GM21381 (cell line): ENCODE measurements around the gene HYAL1.
A peak's percentile ranks its signal among the peaks of the same experiment; 100 is the strongest.
"Not testable (repeated sequence)": the region's sequence is repeated elsewhere in the genome, so short reads cannot be mapped to it uniquely, and the experiment has no call there.

Experiments used
- ATAC-seq: cut with Tn5 transposase; IDR thresholded peaks from one replicate; pipeline ENCODE4 v1.9.1; 2021; ENCODE audit warnings: mild to moderate bottlenecking, moderate library complexity; ENCODE audit not compliant: unreplicated experiment

HYAL1 gene

DNA sequence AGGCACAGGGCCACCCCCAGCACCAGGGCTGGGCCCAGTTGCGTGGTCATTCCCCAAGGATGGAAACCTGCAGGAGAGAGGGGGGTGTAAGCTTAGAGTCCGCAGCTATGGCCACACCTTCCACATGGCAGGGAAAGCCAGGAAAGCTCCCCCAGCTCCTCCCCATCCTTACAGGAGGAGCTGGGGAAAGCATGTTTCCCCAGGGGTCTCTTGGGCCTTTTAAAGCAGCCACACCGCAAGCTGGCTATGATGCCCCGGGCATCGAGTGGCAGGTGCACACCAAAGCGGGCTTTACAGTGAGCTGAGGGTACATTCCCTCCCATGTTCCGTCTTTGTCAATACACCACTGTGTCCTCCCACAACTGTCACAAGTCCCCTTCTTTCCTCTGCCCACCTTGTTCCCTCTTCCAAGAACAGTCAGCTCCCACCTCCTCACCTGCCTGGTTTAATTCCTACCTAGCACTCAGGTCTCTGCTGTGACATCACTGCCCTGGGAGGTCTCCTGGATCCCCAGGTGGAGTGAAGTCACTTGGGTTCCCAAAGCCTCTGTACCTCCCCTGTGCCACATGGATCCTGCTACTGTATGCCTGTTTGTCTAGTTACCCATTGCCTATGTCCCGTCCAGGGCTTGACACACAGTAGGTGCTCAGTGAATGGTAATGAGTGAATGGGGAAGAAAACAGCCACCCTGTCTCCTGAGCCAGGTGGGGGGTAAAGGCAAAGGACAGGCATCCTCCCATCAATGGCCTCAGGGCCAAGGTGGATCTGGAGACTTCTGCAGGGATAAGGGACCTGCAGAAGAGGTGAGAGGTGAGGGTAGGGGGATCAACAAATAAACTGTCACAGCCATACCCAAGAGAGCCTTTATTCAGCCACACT, 7.6 kb downstream of the HYAL1 start:
- no peak for ATAC-seq

DNA sequence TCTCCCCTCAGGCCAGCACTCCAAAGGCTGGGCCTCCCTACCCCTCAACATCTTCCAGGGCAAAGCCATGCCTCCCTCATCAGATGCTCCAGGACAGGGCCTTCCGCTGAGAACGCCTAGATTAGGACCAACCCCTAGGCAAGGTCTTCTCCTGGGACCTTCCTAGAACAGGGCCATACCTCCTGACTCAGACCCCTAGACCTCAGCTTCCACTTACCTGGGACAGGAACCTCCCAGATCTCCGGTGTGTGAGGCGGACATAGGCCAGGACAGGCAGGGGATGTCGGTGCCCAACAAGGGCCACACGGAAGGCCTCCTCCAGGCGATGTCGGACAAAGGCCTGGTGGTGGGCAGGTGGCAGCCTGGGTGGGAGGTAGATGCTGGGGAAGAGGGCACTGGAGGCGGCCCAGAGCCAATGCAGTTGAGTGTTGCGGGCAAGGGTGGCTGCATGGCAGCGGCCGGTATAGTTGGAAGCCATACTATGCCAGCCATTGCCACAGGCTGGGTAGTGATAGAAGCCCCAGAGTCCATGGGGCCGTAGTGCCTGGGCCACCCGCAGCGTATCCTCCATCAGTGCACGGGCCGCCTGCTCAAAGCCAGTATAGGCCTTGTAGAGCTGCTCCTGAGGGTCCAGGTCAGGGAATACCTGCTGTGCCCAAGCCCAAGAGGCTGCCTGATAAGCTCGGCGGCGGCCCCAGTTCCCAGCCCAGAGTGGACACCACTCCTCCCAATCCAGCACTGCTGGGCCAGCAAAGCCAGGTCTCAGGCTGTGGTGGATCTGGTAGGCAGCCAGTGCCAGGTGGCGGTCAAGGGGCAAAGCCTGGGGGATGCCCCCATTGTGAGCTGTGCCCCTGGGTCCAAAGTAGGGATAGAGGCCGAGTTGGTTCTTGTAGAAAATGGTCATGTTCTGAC, 8.6 kb downstream of the HYAL1 start:
- no peak for ATAC-seq

DNA sequence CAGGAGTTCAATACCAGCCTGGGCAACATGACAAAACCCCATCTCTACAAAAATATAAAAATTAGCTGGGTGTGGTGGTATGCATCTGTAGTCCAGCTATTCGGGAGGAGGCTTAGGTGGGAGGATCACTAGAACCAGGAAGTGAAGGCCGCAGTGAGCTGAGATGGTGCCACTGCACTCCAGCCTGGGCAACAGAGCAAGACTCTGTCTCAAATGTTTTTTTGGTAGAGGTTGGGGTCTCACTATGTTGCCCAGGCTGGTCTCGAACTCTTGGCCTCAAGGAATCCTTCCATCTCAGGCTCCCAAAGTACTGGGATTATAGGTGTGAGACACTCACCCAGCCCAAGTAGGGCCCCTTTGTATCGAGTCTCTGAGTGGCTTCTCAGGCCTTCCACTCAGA, 9.3 kb downstream of the HYAL1 start:
- ATAC-seq: no peak

DNA sequence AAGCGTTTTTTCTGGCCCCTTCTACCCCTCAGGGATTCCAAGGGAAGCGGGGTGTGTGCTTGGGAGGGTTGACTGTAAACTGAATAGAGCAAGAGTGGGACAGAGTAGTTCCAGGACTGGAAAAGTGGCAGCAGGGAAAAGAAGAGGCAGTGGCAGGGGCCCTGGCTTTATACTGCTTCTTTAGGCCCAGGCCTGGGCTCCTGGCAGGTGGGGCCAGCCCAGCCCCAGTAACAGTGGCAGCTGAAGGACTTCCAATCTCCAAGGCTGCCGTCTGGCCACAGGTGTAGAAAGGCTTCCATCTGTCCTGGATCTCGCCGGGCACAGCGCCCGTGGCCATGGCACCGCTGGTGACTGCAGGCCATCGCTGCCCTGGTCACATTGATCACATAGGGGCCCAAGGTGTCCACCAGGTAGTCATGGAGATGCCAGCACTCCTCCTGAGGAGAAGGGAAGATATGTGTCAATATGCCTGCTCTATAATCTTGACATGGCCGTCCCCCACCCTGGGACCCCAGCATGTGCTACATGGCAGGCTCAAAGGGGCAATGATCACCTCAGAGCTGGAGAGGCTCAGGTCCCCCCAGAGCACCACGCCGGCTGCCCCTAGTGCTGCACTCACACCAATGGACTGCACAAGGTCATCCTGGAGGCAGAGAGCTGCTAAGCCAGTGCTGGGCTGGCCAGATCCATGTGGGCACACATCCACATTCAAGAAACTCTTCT, 10.1 kb downstream of the HYAL1 start:
- no peak for ATAC-seq

DNA sequence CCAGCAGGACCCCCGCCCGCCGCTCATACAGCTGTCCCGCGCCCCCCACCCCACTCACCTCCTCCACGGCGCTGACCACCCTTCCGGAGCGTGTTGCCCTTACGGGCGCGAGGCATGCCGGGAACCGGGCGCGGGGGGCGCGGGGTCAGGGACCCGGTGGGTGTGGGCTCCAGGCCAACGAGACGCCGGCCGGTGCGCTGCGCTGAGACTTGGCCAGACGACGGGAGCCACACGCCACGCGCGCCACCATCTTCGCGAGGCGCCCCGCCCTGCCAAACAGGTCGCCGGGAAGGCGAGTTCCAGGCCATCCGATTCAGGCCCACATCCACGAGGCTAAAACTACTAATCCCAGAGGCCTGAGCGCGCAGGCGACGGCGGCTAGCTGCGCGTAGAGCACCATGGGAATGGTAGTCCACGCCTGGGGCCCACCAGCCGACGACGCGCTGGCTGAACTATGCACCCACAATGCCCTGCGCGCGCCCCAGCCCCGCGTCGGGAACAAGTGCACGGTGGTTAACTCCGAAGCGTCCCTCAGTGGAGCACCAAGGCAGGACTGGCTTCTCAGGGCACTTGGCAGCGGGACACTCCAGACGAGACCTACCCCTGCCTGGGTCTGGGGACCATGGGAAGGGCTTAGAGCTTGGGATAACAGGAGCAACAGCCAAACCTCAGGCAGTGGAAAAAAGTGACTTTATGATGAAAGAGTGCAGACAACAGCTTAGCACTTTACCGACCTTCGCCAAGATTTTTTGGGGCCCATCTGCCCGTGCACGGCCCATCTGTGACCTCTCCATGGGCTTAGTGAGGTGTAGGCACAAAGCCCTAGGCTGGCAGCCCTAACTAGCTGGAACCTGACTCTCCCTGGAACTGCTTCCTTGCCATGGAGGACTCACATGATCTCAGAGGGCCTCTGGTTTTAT, 11.0 kb downstream of the HYAL1 start, which contains the start of gene IFRD2:
Gene IFRD2, minus strand, starts transcription at position 271 of the 920 bp plus-strand sequence. Its CDS starts 155 bp downstream, at position 116.
- peak; percentile 92 for ATAC-seq

DNA sequence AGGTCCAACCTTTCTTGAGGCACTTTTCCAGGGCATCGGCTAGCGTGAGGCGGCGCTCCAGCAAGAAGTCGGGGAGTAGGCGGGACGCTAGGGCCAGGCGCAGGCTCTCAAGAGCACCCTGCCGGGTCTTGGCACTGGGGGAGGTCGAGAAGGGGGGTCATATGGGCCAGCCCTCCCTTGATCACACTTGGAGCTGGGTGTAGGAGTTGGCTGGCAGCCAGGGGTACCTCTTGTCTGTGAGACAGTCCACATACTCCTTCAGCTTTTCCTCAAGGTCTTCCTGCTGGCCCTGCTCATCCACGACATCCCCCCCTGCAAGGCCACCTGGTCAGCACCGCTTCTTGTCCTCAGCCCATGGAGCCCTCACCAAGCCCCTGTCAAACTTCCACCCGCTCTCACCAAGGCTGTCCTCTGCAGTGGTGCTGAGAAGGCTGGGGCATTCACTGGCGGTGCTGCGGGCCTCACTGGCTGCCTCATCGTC, 13.2 kb downstream of the HYAL1 start:
- no peak for ATAC-seq

DNA sequence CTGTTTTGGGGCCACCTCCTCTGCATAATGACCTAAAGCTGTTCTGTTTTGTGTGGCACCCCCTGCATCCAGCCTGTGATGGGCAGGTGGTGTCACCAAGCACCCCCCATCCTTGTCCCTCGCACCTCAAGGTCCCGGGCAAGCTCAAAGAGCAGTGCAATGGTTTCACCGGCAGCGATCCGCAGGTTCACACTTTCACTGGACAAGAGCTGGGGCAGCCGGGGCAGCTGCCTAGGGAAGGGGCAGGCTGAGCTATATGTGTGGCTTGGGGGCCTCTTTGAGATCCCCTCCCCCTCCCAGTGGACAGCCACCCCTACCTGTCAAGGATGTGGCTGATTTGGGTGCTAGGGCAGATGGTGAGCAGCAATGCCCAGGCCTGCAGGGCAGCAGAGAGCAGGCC, 14.2 kb downstream of the HYAL1 start:
- no peak for ATAC-seq

DNA sequence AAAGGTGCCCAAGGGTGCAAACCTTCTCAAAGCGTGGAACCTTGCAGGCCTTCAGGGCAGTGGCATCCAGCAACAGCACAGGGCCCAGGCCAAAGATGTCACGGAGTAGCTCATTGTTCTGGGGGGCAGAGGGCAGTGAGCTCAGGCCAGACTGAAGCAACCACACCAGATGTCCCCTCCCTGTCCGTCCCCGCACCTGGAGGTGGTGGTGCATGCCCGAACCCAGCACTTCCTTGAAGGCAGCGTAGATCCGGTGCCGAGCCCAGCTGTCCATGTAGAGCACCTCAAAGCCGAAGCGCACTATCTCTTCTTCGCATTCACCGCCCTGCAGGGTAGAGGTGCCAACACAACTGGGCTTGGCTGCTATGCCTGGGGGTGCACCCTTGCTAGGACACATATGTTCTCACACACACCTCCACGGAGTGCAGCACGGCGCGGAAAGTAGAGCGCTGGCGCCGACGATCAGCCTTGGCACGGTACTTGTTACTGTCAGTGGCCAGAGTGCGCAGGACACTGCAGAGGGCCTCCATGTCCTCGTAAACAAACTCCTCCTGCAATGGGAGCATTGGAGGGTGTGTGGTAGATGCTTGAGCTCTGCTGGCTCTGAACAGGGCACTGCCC, 14.9 kb downstream of the HYAL1 start:
- no peak for ATAC-seq

DNA sequence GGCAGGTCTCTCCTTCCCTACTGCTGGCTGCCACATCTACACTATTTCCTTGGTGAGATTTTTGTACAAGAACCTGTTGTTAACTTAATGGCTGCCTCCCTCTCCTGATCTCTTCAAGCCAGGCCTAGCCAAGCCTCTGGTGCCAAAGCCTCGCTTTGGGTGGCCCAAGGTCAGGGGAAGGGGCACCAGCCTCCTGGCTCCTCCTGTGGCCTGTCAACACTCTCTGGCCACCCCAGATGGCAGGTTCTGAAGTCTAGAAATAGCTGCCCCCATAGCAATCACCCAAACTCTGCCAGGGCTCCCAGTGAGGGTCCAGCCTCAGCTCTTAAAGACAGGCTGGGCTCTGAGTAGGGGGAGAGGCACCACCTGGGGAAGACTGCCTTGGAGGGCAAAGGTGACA, 16.1 kb downstream of the HYAL1 start:
- no peak for ATAC-seq

DNA sequence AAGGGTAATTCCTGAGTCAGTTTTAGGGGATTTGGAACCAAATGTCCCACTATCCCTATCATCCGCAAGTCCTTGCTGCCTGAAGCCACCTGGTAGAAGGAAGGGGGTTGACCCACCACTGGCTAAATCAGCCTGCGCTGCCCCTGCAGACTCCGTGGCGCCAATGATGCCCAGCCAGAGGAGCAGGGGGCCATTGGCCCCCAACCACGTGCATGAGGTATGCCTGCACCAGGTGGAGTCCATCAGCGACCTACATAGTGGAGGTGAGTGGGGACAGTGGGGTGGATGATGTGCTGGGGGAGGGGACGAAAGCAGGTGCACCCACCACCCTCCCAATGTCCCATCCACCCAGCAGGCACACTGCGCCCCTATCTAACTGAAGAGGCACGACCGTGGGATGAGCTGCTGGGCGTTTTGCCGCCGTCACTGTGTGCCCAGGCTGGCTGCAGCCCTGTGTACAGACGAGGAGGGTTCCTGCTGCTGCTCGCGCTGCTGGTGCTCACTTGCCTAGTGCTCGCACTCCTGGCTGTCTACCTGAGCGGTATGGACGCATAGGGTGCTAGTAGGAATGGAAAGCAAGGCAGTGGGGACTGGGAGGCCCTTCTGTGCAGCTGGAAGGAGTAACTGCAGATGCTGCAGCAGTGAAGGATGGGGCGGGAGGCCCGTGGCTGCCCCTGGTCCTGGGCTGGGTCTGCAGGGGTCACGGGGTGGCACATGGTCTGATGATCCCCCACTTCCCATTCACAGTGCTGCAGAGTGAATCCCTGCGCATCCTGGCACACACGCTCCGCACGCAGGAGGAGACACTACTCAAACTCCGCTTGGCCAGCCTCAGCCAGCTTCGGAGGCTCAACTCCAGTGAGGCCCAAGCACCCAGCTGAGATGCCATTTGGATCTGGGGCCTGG, 16.8 kb downstream of the HYAL1 start:
- ATAC-seq: no peak

DNA sequence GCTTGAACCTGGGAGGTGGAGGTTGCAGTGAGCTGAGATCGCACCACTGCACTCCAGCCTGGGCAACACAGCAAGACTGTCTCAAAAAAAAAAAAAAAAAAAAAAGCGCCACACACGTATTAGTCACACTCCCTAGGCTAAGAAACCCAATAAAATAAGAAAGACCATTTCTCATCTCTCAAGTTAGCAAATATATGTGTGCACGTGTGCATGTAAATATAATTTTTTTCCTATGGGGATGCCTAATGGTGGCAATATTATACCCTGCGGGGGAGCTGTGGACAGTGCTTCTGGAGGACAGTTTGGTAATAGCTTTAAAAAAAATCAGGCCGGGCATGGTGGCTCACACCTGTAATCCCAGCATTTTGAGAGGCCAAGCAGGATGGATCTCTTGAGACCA, 19.3 kb downstream of the HYAL1 start:
- not testable (repeated sequence) for ATAC-seq

DNA sequence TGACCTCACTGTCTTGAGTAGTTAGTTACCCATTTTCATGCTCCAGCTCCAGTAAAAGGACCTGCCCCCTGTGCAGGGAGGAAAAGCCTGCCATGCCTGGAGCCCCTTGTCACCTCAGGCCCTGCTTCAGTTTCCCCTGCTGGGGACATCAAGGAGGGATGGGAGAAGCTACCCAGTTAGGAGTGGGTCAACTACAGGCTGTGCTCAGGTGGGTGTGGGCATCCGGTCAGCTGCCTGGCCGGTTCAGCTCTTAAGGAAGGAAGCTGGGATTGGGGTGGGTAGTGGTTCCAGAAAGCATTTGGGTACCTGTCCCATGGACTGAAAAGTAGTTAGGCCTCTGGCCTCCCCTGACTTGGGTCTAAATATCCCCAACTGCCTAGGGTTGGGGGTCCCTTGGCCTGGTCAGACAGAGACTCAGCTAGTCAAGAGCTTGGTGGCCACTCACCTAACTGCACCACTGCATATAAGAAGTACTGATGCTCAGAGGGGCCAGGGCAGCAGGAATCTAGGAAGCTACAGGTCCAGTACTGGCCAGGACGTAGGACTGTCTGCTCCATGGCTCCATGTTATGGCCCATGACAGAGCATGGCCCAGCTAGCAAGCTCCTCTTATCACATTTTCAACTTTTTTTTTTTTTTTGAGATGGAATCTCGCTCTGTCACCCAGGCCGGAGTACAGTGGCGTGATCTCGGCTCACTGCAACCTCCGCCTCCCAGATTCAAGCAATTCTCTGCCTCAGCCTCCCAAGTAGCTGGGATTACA, 23.9 kb downstream of the HYAL1 start:
- ATAC-seq: no peak

DNA sequence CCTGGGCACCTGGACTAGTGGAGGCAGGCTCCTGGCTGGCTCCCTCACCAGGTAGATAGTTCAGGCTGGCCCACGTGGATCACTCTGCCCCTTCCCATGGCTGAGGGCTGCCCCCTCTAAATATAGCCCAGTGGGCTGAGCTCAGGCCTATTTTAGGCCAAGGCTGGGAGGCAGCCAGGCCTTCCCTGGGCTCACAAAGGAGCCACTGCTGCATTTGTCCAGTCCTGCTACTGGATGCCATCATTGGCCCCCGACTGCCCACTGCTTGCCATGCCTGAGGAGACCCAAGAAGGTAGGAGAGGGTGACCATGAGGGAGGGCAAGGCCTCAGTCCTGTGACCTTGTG, 24.5 kb downstream of the HYAL1 start, which contains the start of gene LSMEM2:
Gene LSMEM2, plus strand, starts transcription at position 208 of the 345 bp plus-strand sequence. Its CDS starts 27 bp downstream, at position 235.
- ATAC-seq: no peak

DNA sequence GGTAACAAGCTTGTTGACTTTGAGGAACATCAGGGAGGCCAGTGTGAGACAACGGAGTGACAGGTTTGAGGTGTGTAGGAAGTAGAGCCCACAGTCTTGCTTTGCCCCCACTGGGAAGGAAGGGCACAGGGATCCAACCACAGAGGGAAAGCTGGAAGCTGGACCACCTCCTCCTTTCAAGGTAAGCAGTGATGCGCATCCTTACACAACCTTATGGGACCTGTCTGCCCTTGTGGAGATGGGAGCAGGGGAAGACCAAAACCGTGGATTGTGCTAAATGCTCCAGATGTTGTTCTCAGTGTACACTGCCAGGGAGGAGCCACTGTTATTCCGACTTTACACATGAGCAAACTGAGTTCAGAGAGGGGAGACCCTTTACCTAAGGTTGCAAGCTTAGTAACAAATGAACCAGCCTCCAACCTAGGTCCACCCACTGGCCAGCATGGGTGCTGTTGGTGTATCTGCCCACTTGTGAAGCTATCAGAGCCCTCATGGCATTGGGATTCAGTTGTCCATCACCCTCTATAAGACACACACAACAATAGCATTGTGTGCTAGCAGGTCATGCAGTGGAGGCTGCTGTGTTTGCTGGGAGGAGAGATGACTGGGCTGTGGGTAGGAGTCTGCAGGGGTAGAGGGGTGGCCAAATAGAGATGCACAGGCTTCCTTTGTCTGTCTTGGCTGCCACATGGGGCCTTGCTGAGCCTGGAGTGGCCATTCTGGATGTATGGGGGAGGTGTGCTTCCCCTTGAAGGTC, 25.1 kb downstream of the HYAL1 start:
- no peak for ATAC-seq

DNA sequence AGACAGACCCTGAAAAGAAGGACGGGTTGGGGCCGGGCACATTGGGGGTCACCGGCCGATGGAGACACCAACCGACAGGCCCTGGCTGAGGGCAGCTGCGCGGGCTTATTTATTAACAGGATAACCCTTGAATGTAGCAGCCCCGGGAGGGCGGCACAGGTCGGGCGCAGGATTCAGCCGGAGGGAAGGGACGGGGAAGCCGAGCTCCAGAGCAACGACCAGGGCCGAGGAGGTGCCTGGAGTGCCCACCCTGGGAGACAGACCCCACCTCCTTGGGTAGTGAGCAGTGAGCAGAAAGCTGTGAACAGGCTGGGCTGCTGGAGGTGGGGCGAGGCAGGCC, 26.6 kb downstream of the HYAL1 start:
- ATAC-seq: no peak

DNA sequence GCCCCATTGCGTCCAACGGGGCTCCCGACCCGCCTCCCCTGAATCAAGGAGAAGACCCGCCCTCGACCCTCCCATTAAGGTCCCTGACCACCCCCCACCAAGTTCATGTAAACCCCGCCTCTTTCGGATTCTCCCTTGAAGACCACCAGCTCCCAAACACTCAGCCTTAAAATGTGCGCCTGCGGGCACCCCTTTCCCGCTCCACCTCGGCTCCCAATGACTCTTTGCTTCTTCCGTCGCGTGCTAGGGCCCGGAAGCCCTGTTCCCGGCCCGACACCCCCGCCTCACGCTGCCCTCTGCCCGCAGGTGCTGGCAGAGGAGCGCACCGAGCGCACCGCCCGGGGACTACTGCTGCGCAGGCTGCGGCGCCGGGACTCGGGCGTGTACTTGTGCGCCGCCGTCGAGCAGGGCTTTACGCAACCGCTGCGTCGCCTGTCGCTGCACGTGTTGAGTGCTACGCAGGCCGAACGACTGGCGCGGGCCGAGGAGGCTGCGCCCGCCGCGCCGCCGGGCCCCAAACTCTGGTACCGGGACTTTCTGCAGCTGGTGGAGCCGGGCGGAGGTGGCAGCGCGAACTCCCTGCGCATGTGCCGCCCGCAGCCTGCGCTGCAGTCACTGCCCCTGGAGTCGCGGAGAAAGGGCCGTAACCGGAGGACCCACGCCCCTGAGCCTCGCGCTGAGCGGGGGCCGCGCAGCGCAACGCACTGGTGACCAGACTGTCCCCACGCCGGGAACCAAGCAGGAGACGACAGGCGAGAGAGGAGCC, 27.2 kb downstream of the HYAL1 start:
- no peak for ATAC-seq
